Measurements from ENCODE around the gene ABCD1. TPM values are rescaled to one million over a fixed set of nuclear protein-coding genes. Genes with fewer than 3 reads are reported as not detected.

Gene ABCD1
- total RNA-seq, 1 donor from 2014 or later, result 0.79 TPM

DNA sequence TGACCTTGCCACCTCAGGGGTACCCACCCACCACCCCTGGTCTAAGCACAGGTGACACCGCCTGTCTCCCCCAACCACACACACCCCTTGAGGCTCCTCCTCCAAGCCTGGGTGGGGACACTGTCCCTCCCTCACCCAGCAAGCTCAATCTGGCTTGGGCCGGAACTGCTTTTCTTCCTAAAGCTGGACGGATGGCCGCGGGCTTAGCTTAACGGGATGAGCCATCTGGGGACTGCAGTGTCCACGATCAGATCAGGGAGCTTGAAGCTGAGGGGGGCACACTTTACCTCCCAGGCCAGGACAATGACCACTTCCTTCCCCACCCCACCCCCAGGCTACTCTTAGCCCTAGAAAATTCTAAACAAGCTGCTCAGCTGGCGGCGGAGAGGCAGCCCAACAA is 37.9 kb upstream of the ABCD1 start:
- H3K9ac ChIP-seq, result no peak overlapping the region
- H3K4me1 Mint-ChIP-seq, result peaks cover 20% of the 10 kb centered on the region
- DNase-seq (ENCODE audit: low spot score), result peak; percentile 79
- peaks cover 2% of the 10 kb centered on the region for H3K36me3 Mint-ChIP-seq
- H3K4me1 ChIP-seq, result peaks cover 3% of the 10 kb centered on the region
- peak overlapping the region; percentile 89 for H3K4me2 ChIP-seq
- H3K4me3 Mint-ChIP-seq, result peak overlapping the region; percentile 75
- H3K9me3 Mint-ChIP-seq, result peaks cover 14% of the 10 kb centered on the region
- H3K27me3 ChIP-seq, result no peaks in the 10 kb centered on the region
- H3K27ac Mint-ChIP-seq, result peak overlapping the region; percentile 97
- H2AFZ ChIP-seq (replicated peaks), result no peak overlapping the region
- H3K36me3 ChIP-seq, result no peaks in the 10 kb centered on the region
- peaks cover 3% of the 10 kb centered on the region for H3K27me3 Mint-ChIP-seq (ENCODE audit: insufficient read depth, low read depth)
- peak overlapping the region; percentile 61 for H3K4me3 ChIP-seq
- H3F3A ChIP-seq (ENCODE audit: low read depth), result peaks cover 40% of the 10 kb centered on the region
- H3K9me3 ChIP-seq (ENCODE audit: low read depth), result no peaks in the 10 kb centered on the region
- peak overlapping the region; percentile 97 for H3K27ac ChIP-seq
- peaks cover 46% of the 10 kb centered on the region for H3K79me2 ChIP-seq (ENCODE audit: low read depth)
- H4K20me1 ChIP-seq (ENCODE audit: low read depth), result peaks cover 29% of the 10 kb centered on the region
- TF ChIP-seq, protein P1, sequence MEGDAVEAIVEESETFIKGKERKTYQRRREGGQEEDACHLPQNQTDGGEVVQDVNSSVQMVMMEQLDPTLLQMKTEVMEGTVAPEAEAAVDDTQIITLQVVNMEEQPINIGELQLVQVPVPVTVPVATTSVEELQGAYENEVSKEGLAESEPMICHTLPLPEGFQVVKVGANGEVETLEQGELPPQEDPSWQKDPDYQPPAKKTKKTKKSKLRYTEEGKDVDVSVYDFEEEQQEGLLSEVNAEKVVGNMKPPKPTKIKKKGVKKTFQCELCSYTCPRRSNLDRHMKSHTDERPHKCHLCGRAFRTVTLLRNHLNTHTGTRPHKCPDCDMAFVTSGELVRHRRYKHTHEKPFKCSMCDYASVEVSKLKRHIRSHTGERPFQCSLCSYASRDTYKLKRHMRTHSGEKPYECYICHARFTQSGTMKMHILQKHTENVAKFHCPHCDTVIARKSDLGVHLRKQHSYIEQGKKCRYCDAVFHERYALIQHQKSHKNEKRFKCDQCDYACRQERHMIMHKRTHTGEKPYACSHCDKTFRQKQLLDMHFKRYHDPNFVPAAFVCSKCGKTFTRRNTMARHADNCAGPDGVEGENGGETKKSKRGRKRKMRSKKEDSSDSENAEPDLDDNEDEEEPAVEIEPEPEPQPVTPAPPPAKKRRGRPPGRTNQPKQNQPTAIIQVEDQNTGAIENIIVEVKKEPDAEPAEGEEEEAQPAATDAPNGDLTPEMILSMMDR (IDR thresholded peaks at IDR 0.05), result no peak
- no peak for TF ChIP-seq EZH2phosphoT487 (IDR thresholded peaks at IDR 0.05)
- no peak for TF ChIP-seq EZH2 (IDR thresholded peaks at IDR 0.05)

- H3K27me3 Mint-ChIP-seq (ENCODE audit: insufficient read depth, low read depth), result peaks cover 4% of the 10 kb centered on the region
- H3K9me3 Mint-ChIP-seq, result peaks cover 13% of the 10 kb centered on the region
- Histone ChIP-seq H3K9ac (peak within 1 kb of the TSS; percentile 45), H3K4me1 (peaks cover 3% of the 10 kb centered on the region), H3K27ac (peak within 1 kb of the TSS; percentile 97), H3K4me3 (peak within 1 kb of the TSS; percentile 61), H3K27me3 (no peaks in the 10 kb centered on the region), H3K4me2 (peak within 1 kb of the TSS; percentile 89), H2AFZ (replicated peaks) (no peak within 1 kb of the TSS), H3K36me3 (no peaks in the 10 kb centered on the region), H3K79me2 (ENCODE audit: low read depth) (peaks cover 52% of the 10 kb centered on the region), H4K20me1 (ENCODE audit: low read depth) (peaks cover 35% of the 10 kb centered on the region), H3K9me3 (ENCODE audit: low read depth) (no peaks in the 10 kb centered on the region), H3F3A (ENCODE audit: low read depth) (peaks cover 40% of the 10 kb centered on the region)
- H3K36me3 Mint-ChIP-seq, result peaks cover 2% of the 10 kb centered on the region
- peak; percentile 83 for DNase-seq (ENCODE audit: low spot score)
- TF ChIP-seq EZH2 (IDR thresholded peaks at IDR 0.05) (no peak), EZH2phosphoT487 (IDR thresholded peaks at IDR 0.05) (no peak)
- TF ChIP-seq, protein P1 (IDR thresholded peaks at IDR 0.05), result peak; percentile 51
- H3K4me1 Mint-ChIP-seq, result peaks cover 20% of the 10 kb centered on the region
- H3K27ac Mint-ChIP-seq, result peak within 1 kb of the TSS; percentile 97
- peak within 1 kb of the TSS; percentile 80 for H3K4me3 Mint-ChIP-seq
Measured at GRCh38 chrX:153687121-153688039, 37.3 kb upstream of the ABCD1 start, which contains the start of gene SLC6A8. TSS of gene SLC6A8 (plus strand) at chrX:153687926. CDS start at chrX:153688575, 649 bp downstream.

- no peak for DNase-seq (ENCODE audit: low spot score)
- H3K36me3 ChIP-seq, result no peaks in the 10 kb centered on the region
Measured at GRCh38 chrX:153688071-153688470, 36.6 kb upstream of the ABCD1 start.

More at GRCh38 chrX:153688071-153688470, 36.6 kb upstream of the ABCD1 start:
- Histone ChIP-seq H3K4me2 (no peak overlapping the region), H3K9ac (no peak overlapping the region), H3K4me1 (peaks cover 3% of the 10 kb centered on the region), H3K9me3 (ENCODE audit: low read depth) (no peaks in the 10 kb centered on the region), H4K20me1 (ENCODE audit: low read depth) (peaks cover 42% of the 10 kb centered on the region), H3K79me2 (ENCODE audit: low read depth) (peaks cover 59% of the 10 kb centered on the region), H2AFZ (replicated peaks) (no peak overlapping the region), H3F3A (ENCODE audit: low read depth) (peaks cover 35% of the 10 kb centered on the region), H3K27ac (no peak overlapping the region), H3K27me3 (no peaks in the 10 kb centered on the region), H3K4me3 (no peak overlapping the region)
- H3K4me1 Mint-ChIP-seq, result peaks cover 20% of the 10 kb centered on the region
- no peak overlapping the region for H3K27ac Mint-ChIP-seq
- no peak overlapping the region for H3K4me3 Mint-ChIP-seq
- TF ChIP-seq EZH2phosphoT487 (IDR thresholded peaks at IDR 0.05), result no peak
- TF ChIP-seq EZH2 (IDR thresholded peaks at IDR 0.05), result no peak
- peaks cover 3% of the 10 kb centered on the region for H3K27me3 Mint-ChIP-seq (ENCODE audit: insufficient read depth, low read depth)
- peaks cover 2% of the 10 kb centered on the region for H3K36me3 Mint-ChIP-seq
- peaks cover 11% of the 10 kb centered on the region for H3K9me3 Mint-ChIP-seq

Data from neural progenitor cell (in vitro differentiated cells).